ENCODE results near the gene LHFPL3.

LHFPL3 gene

DNA sequence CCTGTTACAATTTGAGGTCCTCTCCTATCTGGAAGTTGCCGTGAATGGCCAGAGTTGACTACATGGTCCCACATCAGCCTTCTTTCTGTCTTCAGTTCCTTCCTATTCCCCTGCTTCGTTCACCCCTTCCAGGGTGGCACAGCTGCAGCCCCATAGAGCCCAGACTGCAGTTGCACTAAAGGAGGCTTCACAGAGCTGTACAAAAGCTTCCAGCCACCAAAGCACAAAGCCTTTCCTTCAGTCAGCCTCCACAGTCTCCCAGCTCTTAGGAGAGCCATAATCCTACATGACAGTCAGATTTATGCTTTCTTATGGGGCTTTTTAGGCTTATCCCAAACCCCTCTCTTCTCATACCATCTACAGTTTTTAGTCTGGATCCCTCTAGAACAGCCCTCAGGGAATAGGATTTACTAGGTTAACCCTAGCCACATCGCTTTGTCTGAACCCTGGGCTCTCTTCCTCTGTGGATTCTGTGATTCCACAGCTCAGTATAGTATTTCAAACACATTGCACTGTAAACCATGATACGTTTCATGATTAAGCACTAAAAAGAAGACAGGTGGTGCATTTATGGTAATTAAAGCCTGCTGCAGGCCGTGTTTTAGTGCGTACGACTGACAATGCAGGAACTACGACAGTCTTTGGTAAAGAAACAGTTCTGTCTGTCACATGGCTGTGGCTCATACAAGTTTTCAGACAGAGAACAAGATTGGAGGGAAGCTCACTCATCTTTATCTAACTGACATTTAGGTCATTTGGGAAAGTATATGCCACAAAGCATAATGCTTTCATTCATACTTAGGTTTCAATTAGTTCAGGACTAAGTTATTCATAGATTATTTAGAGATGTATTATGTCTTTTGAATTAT, 477.3 kb downstream of the LHFPL3 start:
- TF ChIP-seq, protein P1, sequence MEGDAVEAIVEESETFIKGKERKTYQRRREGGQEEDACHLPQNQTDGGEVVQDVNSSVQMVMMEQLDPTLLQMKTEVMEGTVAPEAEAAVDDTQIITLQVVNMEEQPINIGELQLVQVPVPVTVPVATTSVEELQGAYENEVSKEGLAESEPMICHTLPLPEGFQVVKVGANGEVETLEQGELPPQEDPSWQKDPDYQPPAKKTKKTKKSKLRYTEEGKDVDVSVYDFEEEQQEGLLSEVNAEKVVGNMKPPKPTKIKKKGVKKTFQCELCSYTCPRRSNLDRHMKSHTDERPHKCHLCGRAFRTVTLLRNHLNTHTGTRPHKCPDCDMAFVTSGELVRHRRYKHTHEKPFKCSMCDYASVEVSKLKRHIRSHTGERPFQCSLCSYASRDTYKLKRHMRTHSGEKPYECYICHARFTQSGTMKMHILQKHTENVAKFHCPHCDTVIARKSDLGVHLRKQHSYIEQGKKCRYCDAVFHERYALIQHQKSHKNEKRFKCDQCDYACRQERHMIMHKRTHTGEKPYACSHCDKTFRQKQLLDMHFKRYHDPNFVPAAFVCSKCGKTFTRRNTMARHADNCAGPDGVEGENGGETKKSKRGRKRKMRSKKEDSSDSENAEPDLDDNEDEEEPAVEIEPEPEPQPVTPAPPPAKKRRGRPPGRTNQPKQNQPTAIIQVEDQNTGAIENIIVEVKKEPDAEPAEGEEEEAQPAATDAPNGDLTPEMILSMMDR (IDR thresholded peaks at IDR 0.05; ENCODE audit: low read depth, low read length, missing control alignments) = no peak
- DNase-seq (ENCODE audit: extremely low read depth, low read depth) = no peak
- H3K4me3 ChIP-seq (replicated peaks; ENCODE audit: low read depth, low read length) = no peak overlapping the region

DNA sequence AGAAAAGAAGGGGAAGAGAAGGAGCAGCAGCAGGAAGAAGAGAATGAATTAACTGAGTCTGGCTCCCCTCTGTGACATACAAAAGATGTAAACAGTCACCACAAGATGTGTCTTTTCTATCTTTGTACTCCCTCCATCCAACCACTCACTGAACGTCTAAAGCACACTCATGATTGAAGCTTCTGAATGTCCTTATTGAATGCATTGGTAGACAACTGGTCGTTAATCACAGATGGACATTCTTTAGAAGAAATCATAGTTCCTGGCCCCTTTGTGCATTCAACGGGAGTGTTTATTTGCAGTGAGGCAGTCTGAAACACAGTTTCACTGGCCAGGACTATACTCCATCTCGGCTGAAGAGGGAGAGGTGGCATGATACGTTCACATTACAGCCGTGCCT, 479.3 kb downstream of the LHFPL3 start:
- no peak overlapping the region for H3K4me3 ChIP-seq (replicated peaks; ENCODE audit: low read depth, low read length)
- DNase-seq (ENCODE audit: extremely low read depth, low read depth) = no peak
- TF ChIP-seq, protein P1 (IDR thresholded peaks at IDR 0.05; ENCODE audit: low read depth, low read length, missing control alignments) = no peak

DNA sequence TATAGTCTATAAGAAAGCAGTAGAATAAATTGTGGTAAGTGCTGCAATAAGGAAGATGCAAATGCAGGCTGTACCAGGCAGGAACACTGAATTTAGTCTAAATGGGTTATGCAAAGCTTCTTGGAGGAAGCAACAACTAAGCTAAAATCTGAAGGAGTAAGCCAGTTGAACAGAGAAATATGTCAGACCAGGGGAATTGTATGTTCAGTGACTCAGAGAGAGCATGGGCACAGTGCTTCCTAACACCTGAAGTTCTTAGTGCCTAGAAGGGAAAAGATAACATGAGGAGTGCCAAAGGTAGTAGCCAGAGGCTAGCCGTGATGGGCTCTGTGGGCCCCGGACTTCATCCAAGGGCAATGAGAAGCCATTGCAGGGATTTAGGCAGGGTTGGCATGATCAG, 481.5 kb downstream of the LHFPL3 start:
- no peak overlapping the region for H3K4me3 ChIP-seq (replicated peaks; ENCODE audit: low read depth, low read length)
- TF ChIP-seq, protein P1 (IDR thresholded peaks at IDR 0.05; ENCODE audit: low read depth, low read length, missing control alignments) = no peak
- DNase-seq (ENCODE audit: extremely low read depth, low read depth) = no peak

DNA sequence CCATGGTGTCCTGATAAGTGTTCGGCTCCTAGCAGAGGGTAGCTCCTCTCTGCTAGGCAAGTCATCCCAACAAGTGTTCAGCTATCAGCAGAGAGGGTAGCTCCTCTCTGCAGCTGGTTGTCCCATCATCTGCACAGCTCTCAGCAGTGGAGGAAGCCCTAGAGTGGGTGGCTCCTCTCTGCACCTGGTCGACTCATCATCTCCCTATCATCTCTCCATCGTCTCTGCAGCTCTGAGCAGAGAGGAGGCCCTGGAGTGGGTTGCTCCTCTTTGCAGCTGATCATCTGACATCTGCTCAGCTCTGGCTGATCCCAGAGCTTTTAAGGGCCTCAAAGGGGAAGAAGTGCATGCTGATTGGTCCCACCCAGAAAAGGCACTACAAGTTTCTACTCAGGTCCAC, 485.7 kb downstream of the LHFPL3 start:
- TF ChIP-seq, protein P1 (IDR thresholded peaks at IDR 0.05; ENCODE audit: low read depth, low read length, missing control alignments) = no peak
- DNase-seq (ENCODE audit: extremely low read depth, low read depth) = no peak
- H3K4me3 ChIP-seq (replicated peaks; ENCODE audit: low read depth, low read length) = no peak overlapping the region

DNA sequence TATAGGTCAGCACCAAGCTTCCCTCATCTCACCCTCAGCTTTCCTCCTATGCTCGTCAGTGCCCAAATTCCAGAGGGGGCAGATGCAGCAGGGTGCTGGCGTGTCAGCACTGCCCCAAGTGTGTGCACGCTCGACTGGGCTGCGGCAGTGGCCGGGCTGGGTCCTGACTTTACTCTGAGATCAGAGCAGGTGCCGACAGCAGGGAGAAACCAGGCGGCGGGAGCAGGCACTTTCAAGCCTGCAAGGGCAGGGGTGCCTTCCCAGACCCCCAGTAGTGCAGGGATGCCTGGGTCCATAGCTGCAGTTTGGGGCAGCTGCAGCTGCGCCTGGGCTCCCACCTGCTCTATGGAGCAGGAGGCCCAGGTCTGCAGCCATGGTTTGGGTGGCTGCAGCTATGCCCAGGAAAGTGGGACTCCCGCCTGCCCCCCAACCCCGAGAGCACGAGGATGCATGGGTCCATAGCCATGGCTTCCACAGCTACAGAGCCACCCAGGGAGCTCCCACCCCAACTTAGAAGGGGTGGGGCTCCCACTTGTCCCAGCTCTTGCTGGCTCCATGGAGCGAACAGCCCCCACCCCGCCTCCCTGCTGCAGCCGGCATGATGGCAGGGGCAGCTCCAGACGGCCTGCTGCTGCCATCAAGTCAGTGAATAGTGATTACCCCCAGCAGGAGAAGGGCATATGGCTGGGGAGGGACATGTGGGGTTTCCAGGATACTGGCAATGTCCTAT, 486.4 kb downstream of the LHFPL3 start:
- TF ChIP-seq, protein P1 (IDR thresholded peaks at IDR 0.05; ENCODE audit: low read depth, low read length, missing control alignments) = no peak
- DNase-seq (ENCODE audit: extremely low read depth, low read depth) = no peak
- no peak overlapping the region for H3K4me3 ChIP-seq (replicated peaks; ENCODE audit: low read depth, low read length)

DNA sequence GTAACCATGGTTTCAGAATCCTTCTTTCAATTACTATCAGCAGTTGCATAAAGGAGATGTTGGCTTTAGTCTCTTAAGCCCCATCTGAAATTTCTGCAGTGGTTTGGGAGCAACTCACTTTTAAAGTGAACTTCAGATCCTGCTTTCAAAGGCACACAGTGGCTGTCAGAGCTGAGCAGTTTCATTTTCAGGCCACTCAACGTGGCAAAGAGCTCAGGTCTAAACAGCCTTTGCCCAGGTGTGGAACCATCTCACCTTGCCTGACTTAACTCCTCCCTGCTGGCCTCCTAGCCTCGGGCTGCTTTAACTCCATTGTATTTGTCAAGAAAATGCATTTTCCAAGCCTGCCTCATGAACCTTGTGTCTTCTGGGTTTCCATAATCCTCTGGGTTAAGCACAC, 488.1 kb downstream of the LHFPL3 start:
- no peak overlapping the region for H3K4me3 ChIP-seq (replicated peaks; ENCODE audit: low read depth, low read length)
- TF ChIP-seq, protein P1 (IDR thresholded peaks at IDR 0.05; ENCODE audit: low read depth, low read length, missing control alignments) = no peak
- DNase-seq (ENCODE audit: extremely low read depth, low read depth) = no peak

Measured in HFF-Myc (cell line).